K562 (cell line): Measurements from ENCODE around the gene RNF17. TPM values are rescaled to one million over a fixed set of nuclear protein-coding genes. Genes with fewer than 3 reads are reported as not detected.

Experiments used
- BHLHE40 ChIP-seq: IDR thresholded peaks from 2 replicates; pipeline ENCODE4 v1.6.1; 2011; ENCODE audit warnings: low read length, improper control_type of control experiment
- CBFA2T2 ChIP-seq: fragments of 450-650 bp; conservative IDR thresholded peaks from 2 replicates; pipeline ENCODE4 v1.6.1; 2017; ENCODE audit warnings: mild to moderate bottlenecking
- JUND ChIP-seq, 2 experiments: IDR thresholded peaks; 2 replicates in 1 of 2; 3 replicates in 1 of 2; pipeline ENCODE4 v1.6.1; 2011; ENCODE audit warnings: borderline replicate concordance in 2 of 2, low read depth in 2 of 2, low read length in 2 of 2, improper control_type of control experiment in 1 of 2, missing biosample characterization in 1 of 2, missing genetic modification characterization in 1 of 2, missing genetic modification reagents in 1 of 2
- KAT2B ChIP-seq: IDR thresholded peaks from one replicate; pipeline ENCODE4 v1.6.1; 2012; ENCODE audit warnings: low read depth, mild to moderate bottlenecking, control low read depth, inconsistent platforms, low read length, moderate library complexity
- KLF10 ChIP-seq: fragments of 250-450 bp; sonication (Bioruptor Pico); IDR thresholded peaks from 2 replicates; pipeline ENCODE4 v1.6.1; 2021; ENCODE audit warnings: matching md5 sums
- KLF16 ChIP-seq: IDR thresholded peaks from 2 replicates; pipeline ENCODE4 v1.6.1; 2016; ENCODE audit warnings: antibody characterized with exemption
- NR2C2 ChIP-seq, 2 experiments: fragments of 200-800 bp in 1 of 2; sonication (Bioruptor generic) in 1 of 2; sonication (generic) in 1 of 2; formaldehyde crosslinking in 1 of 2; IDR thresholded peaks; 2 replicates each; pipeline versions ENCODE4 v1.6.1 to v1.8.0; 2016 to 2022; ENCODE audit warnings: mild to moderate bottlenecking in 1 of 2, missing compliant biosample characterization in 1 of 2, missing genetic modification characterization in 1 of 2, missing genetic modification reagents in 1 of 2
- POLR3A ChIP-seq: IDR thresholded peaks from 2 replicates; pipeline ENCODE4 v1.6.1; 2011; ENCODE audit warnings: borderline replicate concordance, mild to moderate bottlenecking, moderate library complexity; ENCODE audit not compliant: insufficient read length, insufficient read depth; ENCODE audit errors: extremely low read depth
- PREB ChIP-seq: sonication (generic); formaldehyde crosslinking; IDR thresholded peaks from 2 replicates; pipeline ENCODE4 v1.8.1; 2023; ENCODE audit warnings: mild to moderate bottlenecking, missing genetic modification reagents
- SAFB ChIP-seq: fragments of 200-400 bp; formaldehyde crosslinking; IDR thresholded peaks from 2 replicates; pipeline ENCODE4 v1.6.1; 2017; ENCODE audit warnings: low read depth, low read length, borderline replicate concordance
- SMARCB1 ChIP-seq: IDR thresholded peaks from 2 replicates; pipeline ENCODE4 v1.6.1; 2011; ENCODE audit warnings: improper control_type of control experiment, low read depth; ENCODE audit not compliant: insufficient read length
- SRSF7 ChIP-seq: fragments of 200-400 bp; formaldehyde crosslinking; optimal IDR thresholded peaks from 2 replicates; pipeline ENCODE3; 2017; ENCODE audit warnings: mild to moderate bottlenecking, low read depth, low read length
- TEAD4 ChIP-seq, 2 experiments: sonication (generic) in 1 of 2; formaldehyde crosslinking in 1 of 2; IDR thresholded peaks; 2 replicates each; pipeline versions ENCODE4 v1.6.1 to v1.8.0; 2012 to 2022; ENCODE audit warnings: borderline replicate concordance in 1 of 2, inconsistent platforms in 1 of 2, low read length in 1 of 2, mild to moderate bottlenecking in 1 of 2, missing genetic modification reagents in 1 of 2
- TOE1 ChIP-seq, 2 experiments: fragments of 450-650 bp in 1 of 2; sonication (generic) in 1 of 2; formaldehyde crosslinking in 1 of 2; IDR thresholded peaks; 2 replicates each; pipeline versions ENCODE4 v1.7.1 to v1.8.0; 2016 to 2022; ENCODE audit warnings: borderline replicate concordance in 2 of 2, mild to moderate bottlenecking in 2 of 2, antibody characterized with exemption in 1 of 2, inconsistent platforms in 1 of 2, low read depth in 1 of 2, missing genetic modification reagents in 1 of 2, moderate library complexity in 1 of 2
- USF2 ChIP-seq: sonication (generic); formaldehyde crosslinking; IDR thresholded peaks from 2 replicates; pipeline ENCODE4 v1.5.0; 2020; ENCODE audit warnings: missing genetic modification reagents
- XRCC3 ChIP-seq: fragments of 450-650 bp; IDR thresholded peaks from 2 replicates; pipeline ENCODE4 v1.6.1; 2017; ENCODE audit warnings: mild to moderate bottlenecking, moderate library complexity
- ZNF609 ChIP-seq: sonication (generic); formaldehyde crosslinking; IDR thresholded peaks from 2 replicates; pipeline ENCODE4 v1.8.1; 2023; ENCODE audit warnings: missing genetic modification reagents, mild to moderate bottlenecking, borderline replicate concordance
- polyA plus RNA-seq, 8 experiments: library from polyadenylated mRNA; depleted of rRNA in 4 of 8; stranded (reverse) in 5 of 8; unstranded in 3 of 8; fragments of >200 nt; fragmentation: Nextera tagmentation in 2 of 8; fragmentation: Illumina TruSeq in 1 of 8; extraction: Ambion mirVana in 2 of 8; extraction: Trizol in 1 of 8; gene quantifications; 2 replicates each; pipeline versions ENCODE4 v1.2.1 to v1.2.3, GENCODE V29; 2011 to 2014; ENCODE audit warnings: inconsistent platforms in 1 of 8, missing spikeins in 1 of 8
- total RNA-seq, 7 experiments: library from RNA; depleted of rRNA in 6 of 7; stranded (reverse); fragments of >200 nt in 6 of 7; fragmentation: Illumina TruSeq in 2 of 7; extraction: Trizol in 2 of 7; gene quantifications; 2 replicates each; pipeline versions ENCODE4 v1.2.1 to v1.2.3, GENCODE V29; 2011 to 2021; ENCODE audit warnings: low replicate concordance in 1 of 7

The RNF17 gene
- total and polyA plus RNA-seq, 9 of the 15 experiments (the other 6 are each of a cell fraction or from before 2014, with no cell fraction given) = 0.11 to 0.90 (median 0.58) TPM

GRCh38 chr13:24911133-24911908 is 147.4 kb downstream of the RNF17 start (continued):
- TF ChIP-seq PREB (CRISPR knock-in tag) (no peak), XRCC3 (no peak), TOE1 (IDR thresholded peaks at IDR 0.05; ENCODE audit: borderline replicate concordance) (peak; percentile 62; the same call in 1 of the 2 replicates), TOE1 (CRISPR knock-in tag; IDR thresholded peaks at IDR 0.05; ENCODE audit: borderline replicate concordance, low read depth) (no peak), SAFB (no peak), ZNF609 (CRISPR knock-in tag) (no peak), POLR3A (no peak), SRSF7 (no peak), BHLHE40 (peak; percentile 89), KLF16 (no peak), NR2C2 (CRISPR knock-in tag; IDR thresholded peaks at IDR 0.05) (no peak), NR2C2 (tag; IDR thresholded peaks at IDR 0.05) (peak; percentile 55), JUND (IDR thresholded peaks at IDR 0.05; ENCODE audit: borderline replicate concordance, low read depth, low read length) (peak; percentile 82), JUND (tag; IDR thresholded peaks at IDR 0.05; ENCODE audit: borderline replicate concordance, low read depth, low read length) (peak; percentile 82), SMARCB1 (no peak), KAT2B (no peak), CBFA2T2 (0 out of 2 replicates have a peak, but pooled peaks have one; percentile 18), USF2 (CRISPR knock-in tag) (peak; percentile 67), KLF10 (CRISPR knock-in tag) (no peak), TEAD4 (IDR thresholded peaks at IDR 0.05; ENCODE audit: low read length) (no peak), TEAD4 (CRISPR knock-in tag; IDR thresholded peaks at IDR 0.05; ENCODE audit: borderline replicate concordance) (no peak)
